ENCODE data around the gene ELK1.

ELK1 gene

DNA sequence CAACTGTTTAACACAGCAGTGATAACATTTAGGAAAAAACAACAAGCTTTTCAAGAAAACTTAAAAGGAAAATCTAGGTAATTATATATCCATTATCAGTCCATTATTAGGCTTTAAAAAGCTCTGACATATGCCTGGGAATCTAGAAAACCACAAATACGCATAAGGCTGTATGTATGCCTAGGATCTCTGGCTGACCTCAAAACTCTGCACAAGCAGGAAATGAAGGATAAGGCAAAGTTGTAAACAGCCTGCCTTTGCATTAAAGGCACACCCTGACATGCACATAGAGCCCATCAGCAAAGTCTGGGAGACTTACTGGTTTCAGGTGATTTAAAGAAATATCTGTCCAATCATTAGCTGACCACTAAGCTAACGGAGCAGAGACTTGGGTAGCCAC is 54.1 kb downstream of the ELK1 start:
- H3K4me2 ChIP-seq (ENCODE audit: low read depth, low read length, poor library complexity, severe bottlenecking) = no peak overlapping the region
- no peak overlapping the region for H3K4me3 ChIP-seq (ENCODE audit: insufficient read depth, low read length, poor library complexity, severe bottlenecking)
- H2AFZ ChIP-seq (ENCODE audit: low read depth, low read length, severe bottlenecking) = no peak overlapping the region
- H3K27me3 ChIP-seq (ENCODE audit: low read length) = no peaks in the 10 kb centered on the region
- TF ChIP-seq, protein P1, sequence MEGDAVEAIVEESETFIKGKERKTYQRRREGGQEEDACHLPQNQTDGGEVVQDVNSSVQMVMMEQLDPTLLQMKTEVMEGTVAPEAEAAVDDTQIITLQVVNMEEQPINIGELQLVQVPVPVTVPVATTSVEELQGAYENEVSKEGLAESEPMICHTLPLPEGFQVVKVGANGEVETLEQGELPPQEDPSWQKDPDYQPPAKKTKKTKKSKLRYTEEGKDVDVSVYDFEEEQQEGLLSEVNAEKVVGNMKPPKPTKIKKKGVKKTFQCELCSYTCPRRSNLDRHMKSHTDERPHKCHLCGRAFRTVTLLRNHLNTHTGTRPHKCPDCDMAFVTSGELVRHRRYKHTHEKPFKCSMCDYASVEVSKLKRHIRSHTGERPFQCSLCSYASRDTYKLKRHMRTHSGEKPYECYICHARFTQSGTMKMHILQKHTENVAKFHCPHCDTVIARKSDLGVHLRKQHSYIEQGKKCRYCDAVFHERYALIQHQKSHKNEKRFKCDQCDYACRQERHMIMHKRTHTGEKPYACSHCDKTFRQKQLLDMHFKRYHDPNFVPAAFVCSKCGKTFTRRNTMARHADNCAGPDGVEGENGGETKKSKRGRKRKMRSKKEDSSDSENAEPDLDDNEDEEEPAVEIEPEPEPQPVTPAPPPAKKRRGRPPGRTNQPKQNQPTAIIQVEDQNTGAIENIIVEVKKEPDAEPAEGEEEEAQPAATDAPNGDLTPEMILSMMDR (IDR thresholded peaks at IDR 0.05; ENCODE audit: insufficient read depth, low read length, poor library complexity, severe bottlenecking) = no peak
- TF ChIP-seq EZH2phosphoT487 (conservative IDR thresholded peaks at IDR 0.05; ENCODE audit: low read length) = no peak
- no peaks in the 10 kb centered on the region for H3K9me3 ChIP-seq (ENCODE audit: insufficient read depth, low read length)
- H3K79me2 ChIP-seq (ENCODE audit: insufficient read depth, low read length) = no peaks in the 10 kb centered on the region
- H3K36me3 ChIP-seq (ENCODE audit: low read length) = no peaks in the 10 kb centered on the region
- no peak overlapping the region for H3K9ac ChIP-seq (ENCODE audit: low read length)
- no peak overlapping the region for H3K27ac ChIP-seq (ENCODE audit: low read depth, low read length)
- no peaks in the 10 kb centered on the region for H3F3A ChIP-seq (ENCODE audit: insufficient read depth)
- H3K9me2 ChIP-seq (replicated peaks; ENCODE audit: insufficient read depth, low read length) = no peaks in the 10 kb centered on the region
- H4K20me1 ChIP-seq (ENCODE audit: low read depth, low read length) = no peaks in the 10 kb centered on the region

- Histone ChIP-seq H3K9me3 (ENCODE audit: insufficient read depth, low read length) (no peaks in the 10 kb centered on the region), H4K20me1 (ENCODE audit: low read depth, low read length) (no peaks in the 10 kb centered on the region), H3K4me2 (ENCODE audit: low read depth, low read length, poor library complexity, severe bottlenecking) (no peak overlapping the region), H3K9me2 (replicated peaks; ENCODE audit: insufficient read depth, low read length) (no peaks in the 10 kb centered on the region), H3K27me3 (ENCODE audit: low read length) (no peaks in the 10 kb centered on the region), H3F3A (ENCODE audit: insufficient read depth) (no peaks in the 10 kb centered on the region), H3K27ac (ENCODE audit: low read depth, low read length) (no peak overlapping the region), H3K9ac (ENCODE audit: low read length) (no peak overlapping the region), H3K4me3 (ENCODE audit: insufficient read depth, low read length, poor library complexity, severe bottlenecking) (no peak overlapping the region), H3K79me2 (ENCODE audit: insufficient read depth, low read length) (no peaks in the 10 kb centered on the region), H3K36me3 (ENCODE audit: low read length) (no peaks in the 10 kb centered on the region), H2AFZ (ENCODE audit: low read depth, low read length, severe bottlenecking) (no peak overlapping the region)
- no peak for TF ChIP-seq EZH2phosphoT487 (conservative IDR thresholded peaks at IDR 0.05; ENCODE audit: low read length)
- TF ChIP-seq, protein P1 (IDR thresholded peaks at IDR 0.05; ENCODE audit: insufficient read depth, low read length, poor library complexity, severe bottlenecking) = no peak
These were observed 54.6 kb downstream of the ELK1 start for GRCh38 chrX:47595716-47596251.

- no peaks in the 10 kb centered on the region for H3K9me3 ChIP-seq (ENCODE audit: insufficient read depth, low read length)
- no peaks in the 10 kb centered on the region for H3K27me3 ChIP-seq (ENCODE audit: low read length)
- no peak overlapping the region for H2AFZ ChIP-seq (ENCODE audit: low read depth, low read length, severe bottlenecking)
- H4K20me1 ChIP-seq (ENCODE audit: low read depth, low read length) = no peaks in the 10 kb centered on the region
- TF ChIP-seq, protein P1 (IDR thresholded peaks at IDR 0.05; ENCODE audit: insufficient read depth, low read length, poor library complexity, severe bottlenecking) = no peak
- no peak for TF ChIP-seq EZH2phosphoT487 (conservative IDR thresholded peaks at IDR 0.05; ENCODE audit: low read length)
- H3K9me2 ChIP-seq (replicated peaks; ENCODE audit: insufficient read depth, low read length) = no peaks in the 10 kb centered on the region
- H3F3A ChIP-seq (ENCODE audit: insufficient read depth) = no peaks in the 10 kb centered on the region
- no peak overlapping the region for H3K4me2 ChIP-seq (ENCODE audit: low read depth, low read length, poor library complexity, severe bottlenecking)
- H3K27ac ChIP-seq (ENCODE audit: low read depth, low read length) = no peak overlapping the region
- no peak overlapping the region for H3K9ac ChIP-seq (ENCODE audit: low read length)
- H3K36me3 ChIP-seq (ENCODE audit: low read length) = no peaks in the 10 kb centered on the region
- H3K4me3 ChIP-seq (ENCODE audit: insufficient read depth, low read length, poor library complexity, severe bottlenecking) = no peak overlapping the region
- H3K79me2 ChIP-seq (ENCODE audit: insufficient read depth, low read length) = no peaks in the 10 kb centered on the region
These were observed 56.8 kb downstream of the ELK1 start for GRCh38 chrX:47593522-47593921.
